Keratinocyte (primary cell): ENCODE data around the gene MAGI2. TPM values are rescaled to one million over a fixed set of nuclear protein-coding genes. Genes with fewer than 3 reads are reported as not detected.

Experiments
- DNase-seq: peaks from one replicate; pipeline ENCODE4 v3.0.0-alpha.2; 2011; ENCODE audit warnings: low read depth, missing footprints, low spot score
- FAIRE-seq: peaks from 2 replicates; lab custom pipeline; 2011; peaks lifted over from hg19 to GRCh38; lab: Jason Lieb, UNC
- H2AFZ ChIP-seq: 2 replicates; pipeline ENCODE4 v1.6.0; 2012; ENCODE audit warnings: low read length, control low read depth, inconsistent platforms; ENCODE audit not compliant: control insufficient read depth
- H3K27ac ChIP-seq: 2 replicates; pipeline ENCODE4 v1.5.1; 2011; ENCODE audit warnings: low read length; ENCODE audit not compliant: control insufficient read depth, insufficient read depth
- H3K27me3 ChIP-seq: 3 replicates; pipeline ENCODE4 v1.6.0; 2011; ENCODE audit warnings: low read length; ENCODE audit not compliant: control insufficient read depth, insufficient read depth; ENCODE audit errors: extremely low read depth
- H3K36me3 ChIP-seq, 2 experiments: 2 replicates in 1 of 2; 3 replicates in 1 of 2; pipeline ENCODE4 v1.5.1; 2011; ENCODE audit warnings: low read length in 2 of 2, mild to moderate bottlenecking in 1 of 2; ENCODE audit not compliant: control insufficient read depth in 2 of 2, insufficient read depth in 2 of 2; ENCODE audit errors: extremely low read depth in 1 of 2
- H3K4me1 ChIP-seq: 3 replicates; pipeline ENCODE4 v1.5.1; 2011; ENCODE audit warnings: low read length; ENCODE audit not compliant: control insufficient read depth, insufficient read depth; ENCODE audit errors: extremely low read depth
- H3K4me2 ChIP-seq: 3 replicates; pipeline ENCODE4 v1.6.0; 2011; ENCODE audit warnings: low read depth, low read length; ENCODE audit not compliant: control insufficient read depth, insufficient read depth; ENCODE audit errors: extremely low read depth
- H3K4me3 ChIP-seq, 3 experiments: fragments of 200-600 bp in 1 of 3; sonication (generic) in 1 of 3; 2 replicates in 2 of 3; 3 replicates in 1 of 3; pipeline ENCODE4 v1.5.1; 2011 to 2016; ENCODE audit warnings: low read length in 3 of 3, mild to moderate bottlenecking in 3 of 3, control low read depth in 2 of 3, inconsistent platforms in 1 of 3, low read depth in 1 of 3, mixed read lengths in 1 of 3, mixed run types in 1 of 3, moderate library complexity in 1 of 3; ENCODE audit not compliant: control insufficient read depth in 2 of 3, insufficient read depth in 2 of 3; ENCODE audit errors: extremely low read depth in 1 of 3
- H3K79me2 ChIP-seq: 2 replicates; pipeline ENCODE4 v1.6.0; 2012; ENCODE audit warnings: low read length; ENCODE audit not compliant: control insufficient read depth, insufficient read depth
- H3K9ac ChIP-seq: 3 replicates; pipeline ENCODE4 v1.6.0; 2011; ENCODE audit warnings: low read length; ENCODE audit not compliant: control insufficient read depth, insufficient read depth; ENCODE audit errors: extremely low read depth
- H3K9me1 ChIP-seq: 3 replicates; pipeline ENCODE4 v1.6.0; 2011; ENCODE audit warnings: low read length; ENCODE audit not compliant: control insufficient read depth, insufficient read depth; ENCODE audit errors: extremely low read depth
- H3K9me3 ChIP-seq: 2 replicates; pipeline ENCODE4 v1.5.1; 2012; ENCODE audit warnings: low read depth, low read length; ENCODE audit not compliant: control insufficient read depth
- H4K20me1 ChIP-seq: 3 replicates; pipeline ENCODE4 v1.6.0; 2011; ENCODE audit warnings: low read length; ENCODE audit not compliant: control insufficient read depth, insufficient read depth; ENCODE audit errors: extremely low read depth
- EZH2 ChIP-seq: IDR thresholded peaks from one replicate; pipeline ENCODE4 v1.6.1; 2012; ENCODE audit warnings: inconsistent platforms, mild to moderate bottlenecking, low read length, moderate library complexity
- dilution Hi-C: fragments of 300-500 bp; cut with MboI; formaldehyde crosslinking; loops from one replicate; pipeline ENCODE4 v1.7.0; 2020; ENCODE audit warnings: low sequenced_read_pairs; ENCODE audit not compliant: extremely low pct_ligation_motif_present
- polyA plus RNA-seq, 5 experiments: library from polyadenylated mRNA; depleted of rRNA in 3 of 5; stranded (reverse) in 3 of 5; stranded (forward) in 1 of 5; unstranded in 1 of 5; fragments of >200 nt; gene quantifications; 1 replicate in 1 of 5; 2 replicates in 3 of 5; 3 replicates in 1 of 5; pipeline versions ENCODE4 v1.2.1 to v1.2.3, GENCODE V29; 2011 to 2012; ENCODE audit warnings: missing spikeins in 2 of 5, low read depth in 1 of 5, low replicate concordance in 1 of 5
- TF ChIP-seq, protein P1 (sequence below), 3 experiments: IDR thresholded peaks in 1 of 3; conservative IDR thresholded peaks in 1 of 3; optimal IDR thresholded peaks in 1 of 3; 2 replicates in 2 of 3; 3 replicates in 1 of 3; pipeline versions ENCODE3 to v1.5.1; 2011; ENCODE audit warnings: low read length in 3 of 3, mild to moderate bottlenecking in 3 of 3, moderate library complexity in 2 of 3, control low read depth in 1 of 3, inconsistent platforms in 1 of 3; ENCODE audit not compliant: insufficient read depth in 2 of 3; ENCODE audit errors: extremely low read depth in 1 of 3

MAGI2 gene
- polyA plus RNA-seq, 1 donor (not counting 4 experiments of a cell fraction or from before 2014, with no cell fraction given): 0.07 TPM

DNA sequence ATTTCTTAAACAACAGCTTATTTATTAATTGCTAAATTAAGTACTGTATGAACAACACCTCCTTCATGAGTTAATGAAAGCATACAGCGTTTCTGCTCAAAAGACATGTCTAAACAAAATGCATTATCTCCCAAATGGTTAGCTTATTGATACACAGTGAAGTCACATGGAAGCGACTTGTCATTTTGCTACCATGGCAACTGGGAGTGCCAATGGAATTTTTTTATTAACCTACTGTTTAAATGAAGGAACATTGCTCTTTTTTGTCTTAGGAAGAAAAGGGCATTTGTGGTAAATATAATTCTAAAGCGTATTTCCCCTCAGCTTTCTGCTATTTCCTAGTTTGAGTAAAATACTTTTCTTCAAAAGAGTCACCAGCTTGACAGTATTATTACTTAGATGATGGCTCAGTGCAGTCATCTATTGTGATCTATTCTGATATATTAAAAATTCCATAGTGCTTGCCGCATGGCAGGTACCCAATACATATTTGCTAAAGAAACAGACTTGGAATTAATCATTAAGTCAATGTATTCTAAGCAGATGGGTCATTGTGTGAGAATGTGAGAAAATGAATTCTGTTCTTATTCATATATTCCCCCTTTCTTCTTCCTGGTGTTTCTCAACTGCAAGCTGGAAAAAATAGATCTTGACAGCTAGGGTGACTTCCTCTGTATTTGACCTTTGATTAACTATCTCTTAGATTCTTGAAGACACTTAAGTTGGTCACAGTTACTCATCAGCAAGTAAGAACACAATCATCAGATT is 818.3 kb downstream of the MAGI2 start:
- Histone ChIP-seq H3K9me3 (no peaks in the 10 kb centered on the region), H4K20me1 (no peaks in the 10 kb centered on the region), H3K27ac (no peak overlapping the region), H2AFZ (no peak overlapping the region), H3K36me3 (no peaks in the 10 kb centered on the region), H3K9ac (no peak overlapping the region), H3K4me1 (peaks cover 2% of the 10 kb centered on the region), H3K4me2 (no peak overlapping the region), H3K4me3 (no peak overlapping the region), H3K9me1 (no peaks in the 10 kb centered on the region), H3K79me2 (no peaks in the 10 kb centered on the region), H3K27me3 (no peaks in the 10 kb centered on the region)
- no peak for DNase-seq
- FAIRE-seq: no peak
- TF ChIP-seq, protein P1, sequence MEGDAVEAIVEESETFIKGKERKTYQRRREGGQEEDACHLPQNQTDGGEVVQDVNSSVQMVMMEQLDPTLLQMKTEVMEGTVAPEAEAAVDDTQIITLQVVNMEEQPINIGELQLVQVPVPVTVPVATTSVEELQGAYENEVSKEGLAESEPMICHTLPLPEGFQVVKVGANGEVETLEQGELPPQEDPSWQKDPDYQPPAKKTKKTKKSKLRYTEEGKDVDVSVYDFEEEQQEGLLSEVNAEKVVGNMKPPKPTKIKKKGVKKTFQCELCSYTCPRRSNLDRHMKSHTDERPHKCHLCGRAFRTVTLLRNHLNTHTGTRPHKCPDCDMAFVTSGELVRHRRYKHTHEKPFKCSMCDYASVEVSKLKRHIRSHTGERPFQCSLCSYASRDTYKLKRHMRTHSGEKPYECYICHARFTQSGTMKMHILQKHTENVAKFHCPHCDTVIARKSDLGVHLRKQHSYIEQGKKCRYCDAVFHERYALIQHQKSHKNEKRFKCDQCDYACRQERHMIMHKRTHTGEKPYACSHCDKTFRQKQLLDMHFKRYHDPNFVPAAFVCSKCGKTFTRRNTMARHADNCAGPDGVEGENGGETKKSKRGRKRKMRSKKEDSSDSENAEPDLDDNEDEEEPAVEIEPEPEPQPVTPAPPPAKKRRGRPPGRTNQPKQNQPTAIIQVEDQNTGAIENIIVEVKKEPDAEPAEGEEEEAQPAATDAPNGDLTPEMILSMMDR (optimal IDR thresholded peaks at IDR 0.05 in 1 of 3, IDR thresholded peaks at IDR 0.05 in 1 of 3, conservative IDR thresholded peaks at IDR 0.05 in 1 of 3; ENCODE audit: extremely low read depth in 1 of 3, insufficient read depth in 2 of 3, low read length in 3 of 3): no peak
- TF ChIP-seq EZH2: no peak
- dilution Hi-C loops: no loop called here

DNA sequence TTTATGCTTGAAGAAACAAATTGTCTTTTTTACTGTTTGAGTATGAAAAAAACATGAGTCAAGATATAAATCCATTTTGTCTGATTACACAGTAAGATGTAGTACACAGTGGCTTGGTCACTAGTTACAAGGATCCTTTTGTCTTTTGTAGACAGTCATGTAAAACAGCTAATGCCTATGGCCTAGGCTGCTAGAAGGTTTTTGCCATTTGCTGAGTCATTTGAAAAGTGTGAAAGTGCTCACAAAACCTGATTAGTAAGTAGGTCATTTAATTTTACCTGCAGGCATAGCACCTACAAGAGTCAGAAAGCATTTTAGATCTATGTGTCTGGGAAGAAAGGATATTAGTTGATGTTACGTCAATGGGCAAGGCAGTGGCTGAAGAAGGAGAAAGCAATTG is 819.4 kb downstream of the MAGI2 start:
- dilution Hi-C loops: no loop called here
- Histone ChIP-seq H3K4me1 (peaks cover 2% of the 10 kb centered on the region), H3K9me3 (no peaks in the 10 kb centered on the region), H3K9ac (no peak overlapping the region), H3K36me3 (no peaks in the 10 kb centered on the region), H4K20me1 (no peaks in the 10 kb centered on the region), H3K4me2 (no peak overlapping the region), H3K79me2 (no peaks in the 10 kb centered on the region), H3K4me3 (no peak overlapping the region), H3K27ac (no peak overlapping the region), H3K9me1 (no peaks in the 10 kb centered on the region), H3K27me3 (no peaks in the 10 kb centered on the region), H2AFZ (no peak overlapping the region)
- no peak for TF ChIP-seq EZH2
- TF ChIP-seq, protein P1 (optimal IDR thresholded peaks at IDR 0.05 in 1 of 3, IDR thresholded peaks at IDR 0.05 in 1 of 3, conservative IDR thresholded peaks at IDR 0.05 in 1 of 3; ENCODE audit: extremely low read depth in 1 of 3, insufficient read depth in 2 of 3, low read length in 3 of 3): no peak
- no peak for FAIRE-seq
- DNase-seq: no peak
